HEK293 (cell line): Measurements from ENCODE around the gene ISCU.

Experiments
- CTCF ChIA-PET: fragments of 350-600 bp; formaldehyde crosslinking; extraction: SDS; loops from one replicate; lab custom pipeline; 2021; ENCODE audit warnings: antibody characterized with exemption; lab: Yijun Ruan, JAX
- POLR2A ChIA-PET: fragments of 300-600 bp; formaldehyde crosslinking; extraction: SDS; loops from one replicate; lab custom pipeline; 2020; ENCODE audit warnings: antibody characterized with exemption, inconsistent platforms; lab: Yijun Ruan, JAX
- H3K27ac ChIP-seq: fragments of 200-500 bp; sonication (Bioruptor generic); 2 replicates; pipeline ENCODE4 v1.5.1; 2014; ENCODE audit warnings: low read depth, low read length, control low read depth, inconsistent platforms; ENCODE audit errors: extremely low read depth
- H3K36me3 ChIP-seq, 2 experiments: fragments of 200-500 bp in 1 of 2; sonication (Bioruptor generic) in 1 of 2; 1 replicate in 1 of 2; 2 replicates in 1 of 2; pipeline ENCODE4 v1.5.1; 2014 to 2017; ENCODE audit warnings: inconsistent platforms in 2 of 2, low read length in 2 of 2; ENCODE audit not compliant: control insufficient read depth in 2 of 2, insufficient read depth in 1 of 2
- H3K4me1 ChIP-seq: fragments of 200-500 bp; sonication (Bioruptor generic); 2 replicates; pipeline ENCODE4 v1.5.1; 2014; ENCODE audit warnings: mild to moderate bottlenecking, low read length, inconsistent platforms; ENCODE audit not compliant: control insufficient read depth, insufficient read depth
- H3K4me3 ChIP-seq: 2 replicates; pipeline ENCODE4 v1.5.1; 2011; ENCODE audit warnings: low read depth, mild to moderate bottlenecking, control low read depth, low read length, moderate library complexity
- H3K9me3 ChIP-seq: fragments of 200-500 bp; sonication (Bioruptor generic); 2 replicates; pipeline ENCODE4 v1.5.1; 2014; ENCODE audit warnings: low read depth, low read length, inconsistent platforms; ENCODE audit not compliant: control insufficient read depth, insufficient read depth
- AEBP2 ChIP-seq: fragments of 450-650 bp; formaldehyde crosslinking; IDR thresholded peaks from 2 replicates; pipeline ENCODE4 v1.5.1; 2016; ENCODE audit warnings: missing biosample characterization, missing genetic modification characterization, borderline replicate concordance
- GLI4 ChIP-seq: fragments of 450-650 bp; formaldehyde crosslinking; IDR thresholded peaks from 2 replicates; pipeline ENCODE4 v1.5.1; 2016; ENCODE audit warnings: missing biosample characterization, missing genetic modification characterization
- GLIS1 ChIP-seq: fragments of 450-650 bp; formaldehyde crosslinking; IDR thresholded peaks from 2 replicates; pipeline ENCODE4 v1.5.1; 2016; ENCODE audit warnings: missing biosample characterization, missing genetic modification characterization
- KLF1 ChIP-seq: fragments of 450-650 bp; formaldehyde crosslinking; IDR thresholded peaks from 2 replicates; pipeline ENCODE4 v1.5.1; 2016; ENCODE audit warnings: missing biosample characterization, missing genetic modification characterization
- KLF10 ChIP-seq: fragments of 450-650 bp; IDR thresholded peaks from 2 replicates; pipeline ENCODE4 v1.5.1; 2018; ENCODE audit warnings: missing biosample characterization, mild to moderate bottlenecking, missing genetic modification characterization
- KLF7 ChIP-seq: fragments of 450-650 bp; formaldehyde crosslinking; IDR thresholded peaks from 2 replicates; pipeline ENCODE4 v1.5.1; 2016; ENCODE audit warnings: missing biosample characterization, missing genetic modification characterization, borderline replicate concordance
- PRDM10 ChIP-seq: fragments of 450-650 bp; formaldehyde crosslinking; IDR thresholded peaks from 2 replicates; pipeline ENCODE4 v1.5.1; 2016; ENCODE audit warnings: missing biosample characterization, missing genetic modification characterization
- ZBTB10 ChIP-seq: fragments of 450-650 bp; formaldehyde crosslinking; IDR thresholded peaks from 2 replicates; pipeline ENCODE4 v1.5.1; 2016; ENCODE audit warnings: missing biosample characterization, missing genetic modification characterization
- ZBTB20 ChIP-seq: fragments of 450-650 bp; formaldehyde crosslinking; IDR thresholded peaks from 2 replicates; pipeline ENCODE4 v1.5.1; 2016; ENCODE audit warnings: missing biosample characterization, missing genetic modification characterization
- ZBTB6 ChIP-seq: fragments of 450-650 bp; formaldehyde crosslinking; IDR thresholded peaks from 2 replicates; pipeline ENCODE4 v1.5.1; 2017; ENCODE audit warnings: missing biosample characterization, missing genetic modification characterization
- ZNF121 ChIP-seq: fragments of 450-650 bp; formaldehyde crosslinking; IDR thresholded peaks from 2 replicates; pipeline ENCODE4 v1.5.1; 2016; ENCODE audit warnings: missing biosample characterization, missing genetic modification characterization
- ZNF138 ChIP-seq: fragments of 450-650 bp; formaldehyde crosslinking; IDR thresholded peaks from 2 replicates; pipeline ENCODE4 v1.5.1; 2016; ENCODE audit warnings: missing biosample characterization, missing genetic modification characterization, borderline replicate concordance
- ZNF202 ChIP-seq: fragments of 450-650 bp; formaldehyde crosslinking; IDR thresholded peaks from 2 replicates; pipeline ENCODE4 v1.5.1; 2016; ENCODE audit warnings: missing biosample characterization, missing genetic modification characterization, borderline replicate concordance
- ZNF211 ChIP-seq: fragments of 450-650 bp; formaldehyde crosslinking; IDR thresholded peaks from 2 replicates; pipeline ENCODE4 v1.5.1; 2016; ENCODE audit warnings: low read depth, missing biosample characterization, missing genetic modification characterization
- ZNF292 ChIP-seq: fragments of 450-650 bp; formaldehyde crosslinking; IDR thresholded peaks from 2 replicates; pipeline ENCODE4 v1.5.1; 2016; ENCODE audit warnings: low read depth, missing biosample characterization, missing genetic modification characterization, borderline replicate concordance
- ZNF335 ChIP-seq: fragments of 450-650 bp; formaldehyde crosslinking; conservative IDR thresholded peaks from 2 replicates; pipeline ENCODE4 v1.5.1; 2016; ENCODE audit warnings: missing biosample characterization, missing genetic modification characterization
- ZNF354C ChIP-seq: fragments of 450-650 bp; formaldehyde crosslinking; IDR thresholded peaks from 2 replicates; pipeline ENCODE4 v1.5.1; 2016; ENCODE audit warnings: missing biosample characterization, missing genetic modification characterization, low read depth, borderline replicate concordance
- ZNF423 ChIP-seq: fragments of 450-650 bp; formaldehyde crosslinking; IDR thresholded peaks from 2 replicates; pipeline ENCODE4 v1.5.1; 2016; ENCODE audit warnings: missing biosample characterization, missing genetic modification characterization
- ZNF580 ChIP-seq: fragments of 450-650 bp; formaldehyde crosslinking; IDR thresholded peaks from 2 replicates; pipeline ENCODE4 v1.5.1; 2016; ENCODE audit warnings: missing biosample characterization, missing genetic modification characterization
- ZNF621 ChIP-seq: fragments of 450-650 bp; formaldehyde crosslinking; IDR thresholded peaks from 2 replicates; pipeline ENCODE4 v1.5.1; 2017; ENCODE audit warnings: missing biosample characterization, missing genetic modification characterization
- ZNF629 ChIP-seq: fragments of 450-650 bp; formaldehyde crosslinking; IDR thresholded peaks from 2 replicates; pipeline ENCODE4 v1.5.1; 2017; ENCODE audit warnings: missing biosample characterization, missing genetic modification characterization
- ZNF654 ChIP-seq: fragments of 450-650 bp; formaldehyde crosslinking; IDR thresholded peaks from 2 replicates; pipeline ENCODE4 v1.5.1; 2016; ENCODE audit warnings: low read depth, missing biosample characterization, missing genetic modification characterization
- ZNF791 ChIP-seq: fragments of 450-650 bp; formaldehyde crosslinking; IDR thresholded peaks from 2 replicates; pipeline ENCODE4 v1.5.1; 2016; ENCODE audit warnings: missing biosample characterization, missing genetic modification characterization
- ZSCAN23 ChIP-seq: fragments of 450-650 bp; formaldehyde crosslinking; IDR thresholded peaks from 2 replicates; pipeline ENCODE4 v1.5.1; 2016; ENCODE audit warnings: missing biosample characterization, missing genetic modification characterization
- ZSCAN30 ChIP-seq: fragments of 450-650 bp; IDR thresholded peaks from 2 replicates; pipeline ENCODE4 v1.5.1; 2018; ENCODE audit warnings: missing biosample characterization, mild to moderate bottlenecking, missing genetic modification characterization, moderate library complexity
- ZSCAN5A ChIP-seq: fragments of 450-650 bp; formaldehyde crosslinking; IDR thresholded peaks from 2 replicates; pipeline ENCODE4 v1.5.1; 2016; ENCODE audit warnings: missing biosample characterization, missing genetic modification characterization

The ISCU gene

GRCh38 chr12:108514973-108515814 is 47.2 kb upstream of the ISCU start, which contains the start of gene FICD:
Gene FICD (plus strand): TSS chr12:108515277. CDS start chr12:108516973, 1,696 bp downstream.
- Histone ChIP-seq H3K4me1 (no peaks in the 10 kb centered on the region), H3K9me3 (no peaks in the 10 kb centered on the region), H3K27ac (peak within 1 kb of the TSS; percentile 60; the same call in 1 of the 2 replicates), H3K36me3 (peaks cover 5 to 36% of the 10 kb centered on the region in 2 experiments; a peak in 1 of 3 replicates), H3K4me3 (peak within 1 kb of the TSS; percentile 84)
- ChIA-PET CTCF (interaction anchor here (0.7 to 0.9 kb wide), 2 partner anchors 15 to 73 kb away, joined by 3 read pairs; no protein-coding TSS in a partner anchor), POLR2A (interaction anchor here (0.6 to 2.0 kb wide), 4 partner anchors 17 to 58 kb away, joined by 3 to 6 read pairs (median 4); partner anchors contain the start of gene ISCU)
- TF ChIP-seq KLF10 (tag by site-specific recombination) (peak; percentile 62; the same call in 1 of the 2 replicates), ZNF791 (tag by site-specific recombination) (no peak), ZNF202 (tag by site-specific recombination) (no peak), ZBTB10 (tag by site-specific recombination) (peak; percentile 0; the same call in 1 of the 2 replicates), ZNF423 (no peak), GLIS1 (tag by site-specific recombination) (0 out of 2 replicates have a peak, but pooled peaks have one; percentile 28), PRDM10 (tag by site-specific recombination) (peak; percentile 59), ZBTB6 (tag by site-specific recombination) (no peak), ZNF121 (no peak), ZNF138 (tag by site-specific recombination) (no peak), ZNF629 (no peak; the same call in 1 of the 2 replicates), AEBP2 (tag by site-specific recombination) (no peak), KLF7 (tag by site-specific recombination) (no peak), ZSCAN5A (tag by site-specific recombination) (no peak), ZNF335 (peak; percentile 63), ZBTB20 (tag by site-specific recombination) (peak; percentile 91), ZNF654 (tag by site-specific recombination) (no peak), ZNF292 (tag by site-specific recombination) (no peak), ZSCAN23 (tag by site-specific recombination) (no peak), GLI4 (tag by site-specific recombination) (no peak), ZNF354C (tag by site-specific recombination) (no peak), ZNF211 (tag by site-specific recombination) (no peak), ZNF580 (tag by site-specific recombination) (no peak), ZNF621 (no peak), KLF1 (tag by site-specific recombination) (no peak), ZSCAN30 (peak; percentile 8; the same call in 1 of the 2 replicates)
